ENCODE measurements around the gene TMEM238. TPM values are rescaled to one million over a fixed set of nuclear protein-coding genes. Genes with fewer than 3 reads are reported as not detected.
A peak's percentile ranks its signal among the peaks of the same experiment; 100 is the strongest.

TMEM238 gene
- total and polyA plus RNA-seq, 9 of the 15 experiments (the other 6 are each of a cell fraction or from before 2014, with no cell fraction given), result 0.18 to 5.1 (median 1.3) TPM; not detected in 4

DNA sequence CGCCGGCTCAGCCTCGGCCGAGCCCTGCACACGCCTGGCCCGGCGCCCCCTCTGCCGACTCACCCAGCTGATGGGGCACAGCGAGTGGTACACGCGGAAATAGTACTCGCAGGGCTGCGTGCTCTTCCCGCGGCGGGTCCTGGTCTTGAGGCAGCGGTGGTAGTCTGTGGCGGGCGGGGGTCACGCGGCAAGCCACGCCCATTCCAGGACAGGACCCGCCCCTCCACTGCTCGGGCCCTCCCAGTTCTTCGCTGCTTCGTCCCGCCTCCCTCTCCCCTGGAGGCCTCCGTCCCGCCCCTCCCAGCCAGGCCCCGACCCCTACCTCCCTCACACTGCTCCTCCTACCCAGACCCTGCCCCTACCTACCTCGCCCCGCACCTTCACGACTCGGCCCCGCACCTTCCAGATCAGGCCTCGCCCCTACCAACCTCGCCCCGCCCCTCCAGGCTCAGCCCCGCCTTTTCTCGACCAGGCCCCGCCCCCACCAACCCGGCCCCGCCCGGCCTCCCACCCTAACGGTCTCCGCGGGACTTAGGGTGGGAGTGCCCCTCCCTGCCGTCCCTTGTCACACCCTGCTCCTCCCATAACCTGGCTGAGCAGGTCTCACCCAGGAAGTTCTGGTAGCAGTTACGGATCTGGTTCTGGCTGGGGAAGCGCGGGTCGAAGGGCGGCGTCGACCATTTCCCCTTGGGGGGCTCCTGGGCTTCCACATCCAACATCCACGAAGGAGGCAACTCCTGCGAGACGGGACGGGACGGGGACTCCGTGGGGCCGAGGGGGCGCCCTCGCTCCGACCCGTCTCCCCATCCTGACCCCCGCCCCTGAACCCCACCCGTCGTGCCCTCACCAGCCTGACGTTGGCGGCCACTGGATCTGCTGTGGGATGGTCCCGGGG lies 30.0 kb downstream of the TMEM238 start (continued):
- TF ChIP-seq ZNF224 (CRISPR knock-in tag; IDR thresholded peaks at IDR 0.05) (no peak), XRCC5 (IDR thresholded peaks at IDR 0.05; ENCODE audit: low read depth, low read length) (no peak), NFXL1 (CRISPR knock-in tag; IDR thresholded peaks at IDR 0.05) (no peak), ADNP (tag; IDR thresholded peaks at IDR 0.05) (no peak), SRSF1 (IDR thresholded peaks at IDR 0.05; ENCODE audit: low read depth, low read length) (no peak), NFIX (CRISPR knock-in tag; IDR thresholded peaks at IDR 0.05; ENCODE audit: low read depth) (no peak), HEY1 (CRISPR knock-in tag; IDR thresholded peaks at IDR 0.05; ENCODE audit: borderline replicate concordance) (no peak), BCOR (IDR thresholded peaks at IDR 0.05) (no peak), CHD2 (IDR thresholded peaks at IDR 0.05; ENCODE audit: low read depth, low read length) (no peak), ZBTB7A (IDR thresholded peaks at IDR 0.05; ENCODE audit: borderline replicate concordance, control insufficient read depth, low read depth, low read length) (peak; percentile 22; the same call in 1 of the 2 replicates)
- TF ChIP-seq, protein P1, sequence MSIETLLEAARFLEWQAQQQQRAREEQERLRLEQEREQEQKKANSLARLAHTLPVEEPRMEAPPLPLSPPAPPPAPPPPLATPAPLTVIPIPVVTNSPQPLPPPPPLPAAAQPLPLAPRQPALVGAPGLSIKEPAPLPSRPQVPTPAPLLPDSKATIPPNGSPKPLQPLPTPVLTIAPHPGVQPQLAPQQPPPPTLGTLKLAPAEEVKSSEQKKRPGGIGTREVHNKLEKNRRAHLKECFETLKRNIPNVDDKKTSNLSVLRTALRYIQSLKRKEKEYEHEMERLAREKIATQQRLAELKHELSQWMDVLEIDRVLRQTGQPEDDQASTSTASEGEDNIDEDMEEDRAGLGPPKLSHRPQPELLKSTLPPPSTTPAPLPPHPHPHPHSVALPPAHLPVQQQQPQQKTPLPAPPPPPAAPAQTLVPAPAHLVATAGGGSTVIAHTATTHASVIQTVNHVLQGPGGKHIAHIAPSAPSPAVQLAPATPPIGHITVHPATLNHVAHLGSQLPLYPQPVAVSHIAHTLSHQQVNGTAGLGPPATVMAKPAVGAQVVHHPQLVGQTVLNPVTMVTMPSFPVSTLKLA (conservative IDR thresholded peaks at IDR 0.05), result peak in 1 of 2 experiments; percentile 32; a peak in 1 of 4 replicates
- TF ChIP-seq, protein P2, sequence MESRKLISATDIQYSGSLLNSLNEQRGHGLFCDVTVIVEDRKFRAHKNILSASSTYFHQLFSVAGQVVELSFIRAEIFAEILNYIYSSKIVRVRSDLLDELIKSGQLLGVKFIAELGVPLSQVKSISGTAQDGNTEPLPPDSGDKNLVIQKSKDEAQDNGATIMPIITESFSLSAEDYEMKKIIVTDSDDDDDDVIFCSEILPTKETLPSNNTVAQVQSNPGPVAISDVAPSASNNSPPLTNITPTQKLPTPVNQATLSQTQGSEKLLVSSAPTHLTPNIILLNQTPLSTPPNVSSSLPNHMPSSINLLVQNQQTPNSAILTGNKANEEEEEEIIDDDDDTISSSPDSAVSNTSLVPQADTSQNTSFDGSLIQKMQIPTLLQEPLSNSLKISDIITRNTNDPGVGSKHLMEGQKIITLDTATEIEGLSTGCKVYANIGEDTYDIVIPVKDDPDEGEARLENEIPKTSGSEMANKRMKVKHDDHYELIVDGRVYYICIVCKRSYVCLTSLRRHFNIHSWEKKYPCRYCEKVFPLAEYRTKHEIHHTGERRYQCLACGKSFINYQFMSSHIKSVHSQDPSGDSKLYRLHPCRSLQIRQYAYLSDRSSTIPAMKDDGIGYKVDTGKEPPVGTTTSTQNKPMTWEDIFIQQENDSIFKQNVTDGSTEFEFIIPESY (CRISPR knock-in tag; IDR thresholded peaks at IDR 0.05), result no peak
- TF ChIP-seq, protein P3, sequence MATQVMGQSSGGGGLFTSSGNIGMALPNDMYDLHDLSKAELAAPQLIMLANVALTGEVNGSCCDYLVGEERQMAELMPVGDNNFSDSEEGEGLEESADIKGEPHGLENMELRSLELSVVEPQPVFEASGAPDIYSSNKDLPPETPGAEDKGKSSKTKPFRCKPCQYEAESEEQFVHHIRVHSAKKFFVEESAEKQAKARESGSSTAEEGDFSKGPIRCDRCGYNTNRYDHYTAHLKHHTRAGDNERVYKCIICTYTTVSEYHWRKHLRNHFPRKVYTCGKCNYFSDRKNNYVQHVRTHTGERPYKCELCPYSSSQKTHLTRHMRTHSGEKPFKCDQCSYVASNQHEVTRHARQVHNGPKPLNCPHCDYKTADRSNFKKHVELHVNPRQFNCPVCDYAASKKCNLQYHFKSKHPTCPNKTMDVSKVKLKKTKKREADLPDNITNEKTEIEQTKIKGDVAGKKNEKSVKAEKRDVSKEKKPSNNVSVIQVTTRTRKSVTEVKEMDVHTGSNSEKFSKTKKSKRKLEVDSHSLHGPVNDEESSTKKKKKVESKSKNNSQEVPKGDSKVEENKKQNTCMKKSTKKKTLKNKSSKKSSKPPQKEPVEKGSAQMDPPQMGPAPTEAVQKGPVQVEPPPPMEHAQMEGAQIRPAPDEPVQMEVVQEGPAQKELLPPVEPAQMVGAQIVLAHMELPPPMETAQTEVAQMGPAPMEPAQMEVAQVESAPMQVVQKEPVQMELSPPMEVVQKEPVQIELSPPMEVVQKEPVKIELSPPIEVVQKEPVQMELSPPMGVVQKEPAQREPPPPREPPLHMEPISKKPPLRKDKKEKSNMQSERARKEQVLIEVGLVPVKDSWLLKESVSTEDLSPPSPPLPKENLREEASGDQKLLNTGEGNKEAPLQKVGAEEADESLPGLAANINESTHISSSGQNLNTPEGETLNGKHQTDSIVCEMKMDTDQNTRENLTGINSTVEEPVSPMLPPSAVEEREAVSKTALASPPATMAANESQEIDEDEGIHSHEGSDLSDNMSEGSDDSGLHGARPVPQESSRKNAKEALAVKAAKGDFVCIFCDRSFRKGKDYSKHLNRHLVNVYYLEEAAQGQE (IDR thresholded peaks at IDR 0.05; ENCODE audit: borderline replicate concordance), result peak; percentile 23; the same call in 1 of the 2 replicates
- TF ChIP-seq, protein P3 (CRISPR knock-in tag; IDR thresholded peaks at IDR 0.05; ENCODE audit: low read depth), result no peak

Measured in K562 (cell line).